Bronchial epithelial cell (primary cell): ENCODE data around the gene MOBP. TPM values are rescaled to one million over a fixed set of nuclear protein-coding genes. Genes with fewer than 3 reads are reported as not detected.

Source experiments
- DNase-seq: peaks from one replicate; pipeline ENCODE4 v3.0.0-alpha.2; 2010; ENCODE audit warnings: low read depth
- FAIRE-seq: peaks from 2 replicates; lab custom pipeline; 2011; peaks lifted over from hg19 to GRCh38; lab: Jason Lieb, UNC
- H3K27me3 ChIP-seq: 2 replicates; pipeline ENCODE4 v1.5.1; 2011; ENCODE audit warnings: low read length; ENCODE audit not compliant: control insufficient read depth, insufficient read depth
- H3K36me3 ChIP-seq: 2 replicates; pipeline ENCODE4 v1.5.1; 2011; ENCODE audit warnings: low read length; ENCODE audit not compliant: control insufficient read depth, insufficient read depth
- H3K4me3 ChIP-seq: 2 replicates; pipeline ENCODE4 v1.5.1; 2011; ENCODE audit warnings: mild to moderate bottlenecking, low read depth, low read length, control low read depth
- total RNA-seq: library from RNA; depleted of rRNA; stranded (reverse); fragments of >200 nt; gene quantifications from 2 replicates; pipeline ENCODE4 v1.2.1, GENCODE V29; 2014
- TF ChIP-seq, protein P1 (sequence below): IDR thresholded peaks from 2 replicates; pipeline ENCODE4 v1.5.1; 2011; ENCODE audit warnings: mild to moderate bottlenecking, moderate library complexity, low read length, control low read depth, inconsistent platforms; ENCODE audit not compliant: insufficient read depth, severe bottlenecking

The MOBP gene
- total RNA-seq, 1 donor from 2014 or later = not detected

GRCh38 chr3:39506863-39507262 is 39.4 kb downstream of the MOBP start:
- no peaks in the 10 kb centered on the region for H3K36me3 ChIP-seq
- no peak overlapping the region for H3K4me3 ChIP-seq
- H3K27me3 ChIP-seq = no peaks in the 10 kb centered on the region
- FAIRE-seq (no peak), DNase-seq (peak; percentile 24)
- TF ChIP-seq, protein P1, sequence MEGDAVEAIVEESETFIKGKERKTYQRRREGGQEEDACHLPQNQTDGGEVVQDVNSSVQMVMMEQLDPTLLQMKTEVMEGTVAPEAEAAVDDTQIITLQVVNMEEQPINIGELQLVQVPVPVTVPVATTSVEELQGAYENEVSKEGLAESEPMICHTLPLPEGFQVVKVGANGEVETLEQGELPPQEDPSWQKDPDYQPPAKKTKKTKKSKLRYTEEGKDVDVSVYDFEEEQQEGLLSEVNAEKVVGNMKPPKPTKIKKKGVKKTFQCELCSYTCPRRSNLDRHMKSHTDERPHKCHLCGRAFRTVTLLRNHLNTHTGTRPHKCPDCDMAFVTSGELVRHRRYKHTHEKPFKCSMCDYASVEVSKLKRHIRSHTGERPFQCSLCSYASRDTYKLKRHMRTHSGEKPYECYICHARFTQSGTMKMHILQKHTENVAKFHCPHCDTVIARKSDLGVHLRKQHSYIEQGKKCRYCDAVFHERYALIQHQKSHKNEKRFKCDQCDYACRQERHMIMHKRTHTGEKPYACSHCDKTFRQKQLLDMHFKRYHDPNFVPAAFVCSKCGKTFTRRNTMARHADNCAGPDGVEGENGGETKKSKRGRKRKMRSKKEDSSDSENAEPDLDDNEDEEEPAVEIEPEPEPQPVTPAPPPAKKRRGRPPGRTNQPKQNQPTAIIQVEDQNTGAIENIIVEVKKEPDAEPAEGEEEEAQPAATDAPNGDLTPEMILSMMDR = no peak

DNA sequence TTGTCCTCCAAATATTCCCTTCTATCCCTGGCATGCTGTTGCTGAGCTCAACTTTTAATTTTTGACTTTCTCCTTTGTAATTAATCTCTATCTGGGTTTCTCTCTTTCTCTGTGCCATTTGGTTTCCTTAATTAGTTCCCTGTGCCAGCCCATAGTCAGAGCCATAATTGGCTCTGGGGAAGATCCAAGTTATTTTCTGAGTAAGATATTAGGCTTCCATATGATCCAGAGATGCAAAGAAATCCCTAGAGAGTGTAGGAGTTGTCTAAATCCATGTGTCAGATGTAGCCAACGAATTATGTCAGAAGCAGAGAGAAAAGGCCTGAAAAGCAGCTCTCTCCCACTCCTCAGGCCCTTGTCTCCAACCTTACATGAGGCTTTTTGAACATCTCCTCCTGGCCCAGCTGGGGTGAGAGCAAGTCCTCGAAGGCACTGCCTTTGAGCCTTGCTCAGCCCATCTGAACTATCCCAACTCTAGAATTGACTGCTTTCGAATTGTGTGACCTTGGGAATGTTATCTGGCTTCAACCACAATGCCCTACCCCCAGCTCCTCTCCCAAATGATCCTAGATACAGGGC is 46.4 kb downstream of the MOBP start:
- Histone ChIP-seq H3K27me3 (peaks cover 2% of the 10 kb centered on the region), H3K4me3 (no peak overlapping the region), H3K36me3 (no peaks in the 10 kb centered on the region)
- TF ChIP-seq, protein P1 = no peak
- no peak for DNase-seq
- no peak for FAIRE-seq

DNA sequence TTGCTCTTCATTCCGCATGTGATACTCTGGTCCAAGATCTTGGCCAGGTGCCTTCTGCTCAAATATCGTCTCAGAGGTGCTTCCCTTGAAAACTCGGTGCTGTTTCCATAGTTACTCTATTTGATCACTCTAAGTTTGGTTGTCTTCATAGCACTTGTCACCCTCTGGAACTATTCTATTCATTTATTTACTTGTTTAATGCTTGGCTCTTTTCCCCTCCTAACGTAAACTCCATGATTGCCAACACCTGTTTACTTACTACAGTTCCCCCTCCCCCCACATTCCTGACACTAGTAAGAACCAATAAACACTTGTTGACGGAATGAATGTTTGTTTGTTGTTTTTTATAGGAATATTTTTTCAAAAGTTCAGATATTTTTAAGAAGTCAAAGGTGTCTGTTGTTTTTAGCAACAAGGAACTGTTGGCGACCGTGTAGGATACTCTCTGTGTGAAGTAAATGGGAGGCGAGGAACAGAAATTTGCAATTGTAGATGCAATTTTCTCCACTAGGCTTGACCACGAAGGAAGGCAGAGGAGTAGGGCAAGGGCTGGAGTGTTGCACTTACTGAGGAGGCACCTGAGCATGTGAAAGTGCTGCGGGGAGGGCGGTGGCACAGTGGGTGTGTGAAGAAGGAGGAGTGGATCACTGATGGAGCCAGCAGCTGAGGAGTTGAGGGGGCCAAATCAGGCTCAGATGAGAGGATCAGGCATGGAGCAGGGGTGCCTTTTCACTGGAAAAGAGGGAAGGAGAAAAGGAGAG is 48.4 kb downstream of the MOBP start:
- TF ChIP-seq, protein P1 = no peak
- FAIRE-seq = peak; percentile 36
- peaks cover 2% of the 10 kb centered on the region for H3K27me3 ChIP-seq
- no peaks in the 10 kb centered on the region for H3K36me3 ChIP-seq
- no peak overlapping the region for H3K4me3 ChIP-seq
- DNase-seq = no peak

GRCh38 chr3:39519103-39519502 is 51.6 kb downstream of the MOBP start:
- H3K27me3 ChIP-seq = peaks cover 2% of the 10 kb centered on the region
- FAIRE-seq (no peak), DNase-seq (no peak)
- no peak overlapping the region for H3K4me3 ChIP-seq
- no peaks in the 10 kb centered on the region for H3K36me3 ChIP-seq
- TF ChIP-seq, protein P1 = no peak

DNA sequence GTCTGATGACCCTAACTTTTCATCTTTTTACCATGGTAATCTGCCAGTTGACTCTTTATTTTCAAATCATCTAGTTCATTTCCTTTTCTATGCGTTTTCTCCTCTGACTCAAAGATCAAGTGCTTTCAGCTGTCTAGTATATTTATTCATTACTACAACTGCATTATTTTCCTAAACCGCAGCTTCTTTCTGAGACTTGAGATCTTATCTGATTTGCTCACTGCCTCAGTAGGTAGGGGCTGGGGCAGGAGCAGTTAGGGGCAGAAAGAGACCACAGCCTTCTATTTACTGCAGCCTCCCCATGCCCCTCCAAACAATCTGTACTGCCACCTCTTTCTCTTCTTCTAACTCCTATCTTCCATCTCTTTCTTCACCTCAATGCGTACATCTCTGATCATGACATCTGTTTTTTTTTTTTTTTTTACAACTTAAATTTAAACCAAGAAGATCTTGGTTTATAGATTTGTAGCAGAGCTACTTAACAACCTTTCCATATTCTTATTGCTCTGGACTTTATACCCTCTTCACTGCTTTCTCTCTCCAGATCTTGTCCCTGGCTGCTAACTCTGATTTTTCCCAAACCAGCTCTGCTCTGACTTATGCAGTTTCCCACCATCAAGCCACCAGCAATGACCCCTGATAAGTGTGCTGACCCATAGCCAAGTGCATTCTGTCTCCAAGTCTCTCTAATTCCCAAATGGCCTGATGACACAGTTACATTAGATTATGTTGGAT is 52.2 kb downstream of the MOBP start:
- DNase-seq = no peak
- peak; percentile 50 for FAIRE-seq
- peaks cover 2% of the 10 kb centered on the region for H3K27me3 ChIP-seq
- H3K4me3 ChIP-seq = no peak overlapping the region
- no peaks in the 10 kb centered on the region for H3K36me3 ChIP-seq
- TF ChIP-seq, protein P1 = no peak
